Measurements from ENCODE around the gene ABCA8. TPM values are rescaled to one million over a fixed set of nuclear protein-coding genes. Genes with fewer than 3 reads are reported as not detected.
"Not testable (repeated sequence)": the region's sequence is repeated elsewhere in the genome, so short reads cannot be mapped to it uniquely, and the experiment has no call there.

Gene ABCA8, protein sequence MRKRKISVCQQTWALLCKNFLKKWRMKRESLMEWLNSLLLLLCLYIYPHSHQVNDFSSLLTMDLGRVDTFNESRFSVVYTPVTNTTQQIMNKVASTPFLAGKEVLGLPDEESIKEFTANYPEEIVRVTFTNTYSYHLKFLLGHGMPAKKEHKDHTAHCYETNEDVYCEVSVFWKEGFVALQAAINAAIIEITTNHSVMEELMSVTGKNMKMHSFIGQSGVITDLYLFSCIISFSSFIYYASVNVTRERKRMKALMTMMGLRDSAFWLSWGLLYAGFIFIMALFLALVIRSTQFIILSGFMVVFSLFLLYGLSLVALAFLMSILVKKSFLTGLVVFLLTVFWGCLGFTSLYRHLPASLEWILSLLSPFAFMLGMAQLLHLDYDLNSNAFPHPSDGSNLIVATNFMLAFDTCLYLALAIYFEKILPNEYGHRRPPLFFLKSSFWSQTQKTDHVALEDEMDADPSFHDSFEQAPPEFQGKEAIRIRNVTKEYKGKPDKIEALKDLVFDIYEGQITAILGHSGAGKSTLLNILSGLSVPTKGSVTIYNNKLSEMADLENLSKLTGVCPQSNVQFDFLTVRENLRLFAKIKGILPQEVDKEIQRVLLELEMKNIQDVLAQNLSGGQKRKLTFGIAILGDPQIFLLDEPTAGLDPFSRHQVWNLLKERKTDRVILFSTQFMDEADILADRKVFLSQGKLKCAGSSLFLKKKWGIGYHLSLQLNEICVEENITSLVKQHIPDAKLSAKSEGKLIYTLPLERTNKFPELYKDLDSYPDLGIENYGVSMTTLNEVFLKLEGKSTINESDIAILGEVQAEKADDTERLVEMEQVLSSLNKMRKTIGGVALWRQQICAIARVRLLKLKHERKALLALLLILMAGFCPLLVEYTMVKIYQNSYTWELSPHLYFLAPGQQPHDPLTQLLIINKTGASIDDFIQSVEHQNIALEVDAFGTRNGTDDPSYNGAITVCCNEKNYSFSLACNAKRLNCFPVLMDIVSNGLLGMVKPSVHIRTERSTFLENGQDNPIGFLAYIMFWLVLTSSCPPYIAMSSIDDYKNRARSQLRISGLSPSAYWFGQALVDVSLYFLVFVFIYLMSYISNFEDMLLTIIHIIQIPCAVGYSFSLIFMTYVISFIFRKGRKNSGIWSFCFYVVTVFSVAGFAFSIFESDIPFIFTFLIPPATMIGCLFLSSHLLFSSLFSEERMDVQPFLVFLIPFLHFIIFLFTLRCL (N-terminal part only)
- total RNA-seq (ENCODE audit: low replicate concordance), result 0.43 and 4.7 TPM in 2 replicates
- long read RNA-seq, result 0 reads

DNA sequence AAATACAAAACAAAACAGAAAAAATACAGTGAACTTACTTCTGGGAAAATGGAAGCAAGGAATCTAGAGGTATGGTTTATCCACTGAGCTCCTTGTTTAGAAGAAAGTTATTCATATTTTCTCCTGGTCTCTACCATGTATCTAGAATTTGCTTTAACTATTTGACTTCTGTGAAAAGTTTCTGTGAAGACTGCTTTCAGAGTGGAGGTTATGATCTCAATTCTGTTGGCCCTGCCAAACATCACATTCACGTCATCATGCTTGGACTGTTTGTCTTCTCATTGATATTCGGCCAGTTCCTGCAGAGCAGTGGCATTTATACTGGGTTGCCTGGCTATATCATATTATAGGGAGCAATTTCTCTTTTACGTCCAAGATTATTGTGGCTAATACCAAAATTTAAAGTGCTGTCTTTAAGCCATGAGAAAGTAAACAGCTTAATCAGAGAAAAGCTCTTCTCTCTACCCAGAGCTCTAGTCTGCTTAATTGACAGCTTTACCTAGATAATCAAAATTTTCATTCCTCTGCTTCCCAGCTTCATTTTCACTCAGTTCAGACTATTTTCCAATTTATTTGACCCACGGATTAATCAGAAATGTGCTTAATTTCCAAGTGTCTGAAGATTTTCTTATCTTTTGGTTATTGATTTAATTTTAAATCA is at the start of gene ABCA8:
Gene ABCA8, minus strand, starts transcription at position 212 of the 661 bp plus-strand sequence. CDS start 13,358 bp downstream, outside the sequence.
- H3K36me3 Mint-ChIP-seq, result no peaks in the 10 kb centered on the region
- H3K27ac Mint-ChIP-seq, result no peak within 1 kb of the TSS
- no peaks in the 10 kb centered on the region for H3K27me3 Mint-ChIP-seq
- no peaks in the 10 kb centered on the region for H3K9me3 Mint-ChIP-seq
- no peak for DNase-seq (ENCODE audit: extremely low spot score, unreplicated experiment)
- TF ChIP-seq, protein P1, sequence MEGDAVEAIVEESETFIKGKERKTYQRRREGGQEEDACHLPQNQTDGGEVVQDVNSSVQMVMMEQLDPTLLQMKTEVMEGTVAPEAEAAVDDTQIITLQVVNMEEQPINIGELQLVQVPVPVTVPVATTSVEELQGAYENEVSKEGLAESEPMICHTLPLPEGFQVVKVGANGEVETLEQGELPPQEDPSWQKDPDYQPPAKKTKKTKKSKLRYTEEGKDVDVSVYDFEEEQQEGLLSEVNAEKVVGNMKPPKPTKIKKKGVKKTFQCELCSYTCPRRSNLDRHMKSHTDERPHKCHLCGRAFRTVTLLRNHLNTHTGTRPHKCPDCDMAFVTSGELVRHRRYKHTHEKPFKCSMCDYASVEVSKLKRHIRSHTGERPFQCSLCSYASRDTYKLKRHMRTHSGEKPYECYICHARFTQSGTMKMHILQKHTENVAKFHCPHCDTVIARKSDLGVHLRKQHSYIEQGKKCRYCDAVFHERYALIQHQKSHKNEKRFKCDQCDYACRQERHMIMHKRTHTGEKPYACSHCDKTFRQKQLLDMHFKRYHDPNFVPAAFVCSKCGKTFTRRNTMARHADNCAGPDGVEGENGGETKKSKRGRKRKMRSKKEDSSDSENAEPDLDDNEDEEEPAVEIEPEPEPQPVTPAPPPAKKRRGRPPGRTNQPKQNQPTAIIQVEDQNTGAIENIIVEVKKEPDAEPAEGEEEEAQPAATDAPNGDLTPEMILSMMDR (conservative IDR thresholded peaks at IDR 0.05), result no peak
- H3K4me1 Mint-ChIP-seq (ENCODE audit: unreplicated experiment), result no peaks in the 10 kb centered on the region
- H3K4me3 Mint-ChIP-seq, result no peak within 1 kb of the TSS

DNA sequence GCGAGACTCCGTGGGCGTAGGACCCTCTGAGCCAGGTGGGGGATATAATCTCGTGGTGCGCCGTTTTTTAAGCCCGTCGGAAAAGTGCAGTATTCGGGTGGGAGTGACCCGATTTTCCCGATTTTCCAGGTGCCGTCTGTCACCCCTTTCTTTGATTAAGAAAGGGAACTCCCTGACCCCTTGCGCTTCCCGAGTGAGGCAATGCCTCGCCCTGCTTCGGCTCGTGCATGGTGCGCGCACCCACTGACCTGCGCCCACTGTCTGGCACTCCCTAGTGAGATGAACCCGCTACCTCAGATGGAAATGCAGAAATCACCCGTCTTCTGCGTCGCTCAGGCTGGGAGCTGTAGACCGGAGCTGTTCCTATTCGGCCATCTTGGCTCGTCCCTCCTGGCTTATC is 49.6 kb upstream of the ABCA8 start:
- not testable (repeated sequence) for H3K36me3 Mint-ChIP-seq; H3K9me3 Mint-ChIP-seq; H3K27ac Mint-ChIP-seq; H3K27me3 Mint-ChIP-seq; DNase-seq (ENCODE audit: extremely low spot score, unreplicated experiment); H3K4me1 Mint-ChIP-seq (ENCODE audit: unreplicated experiment)
- peak overlapping the region; percentile 43 for H3K4me3 Mint-ChIP-seq

DNA sequence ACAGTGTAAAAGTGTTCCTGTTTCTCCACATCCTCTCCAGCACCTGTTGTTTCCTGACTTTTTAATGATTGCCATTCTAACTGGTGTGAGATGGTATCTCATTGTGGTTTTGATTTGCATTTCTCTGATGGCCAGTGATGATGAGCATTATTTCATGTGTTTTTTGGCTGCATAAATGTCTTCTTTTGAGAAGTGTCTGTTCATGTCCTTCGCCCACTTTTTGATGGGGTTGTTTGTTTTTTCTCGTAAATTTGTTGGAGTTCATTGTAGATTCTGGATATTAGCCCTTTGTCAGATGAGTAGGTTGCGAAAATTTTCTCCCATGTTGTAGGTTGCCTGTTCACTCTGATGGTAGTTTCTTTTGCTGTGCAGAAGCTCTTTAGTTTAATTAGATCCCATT is 44.6 kb upstream of the ABCA8 start:
- not testable (repeated sequence) for H3K4me3 Mint-ChIP-seq

DNA sequence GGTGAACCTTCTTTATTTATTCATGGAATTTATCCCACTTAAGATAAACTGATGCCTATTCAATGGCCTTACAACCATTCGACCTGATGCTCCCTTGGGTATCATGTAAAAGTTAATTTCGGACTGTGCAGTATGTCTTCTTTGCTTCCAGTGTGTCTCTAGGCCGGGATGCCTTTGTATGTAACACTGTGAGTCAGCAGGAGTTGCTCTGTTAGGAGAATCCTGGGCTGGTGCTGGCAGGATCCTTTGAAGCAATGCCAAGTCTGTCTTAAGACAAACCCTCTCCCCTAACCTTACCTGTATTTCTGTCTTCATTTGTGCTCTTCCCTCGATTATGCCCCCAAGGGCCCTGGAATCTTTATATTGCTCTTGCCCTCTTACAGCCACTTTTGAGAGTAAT is 37.9 kb upstream of the ABCA8 start:
- no peaks in the 10 kb centered on the region for H3K36me3 Mint-ChIP-seq
- peaks cover 3% of the 10 kb centered on the region for H3K27me3 Mint-ChIP-seq
- H3K4me3 Mint-ChIP-seq, result no peak overlapping the region
- H3K9me3 Mint-ChIP-seq, result no peaks in the 10 kb centered on the region
- TF ChIP-seq, protein P1 (conservative IDR thresholded peaks at IDR 0.05), result no peak
- H3K4me1 Mint-ChIP-seq (ENCODE audit: unreplicated experiment), result no peaks in the 10 kb centered on the region
- no peak overlapping the region for H3K27ac Mint-ChIP-seq
- no peak for DNase-seq (ENCODE audit: extremely low spot score, unreplicated experiment)

More for the DNA sequence above, 44.6 kb upstream of the ABCA8 start:
- not testable (repeated sequence) for H3K4me1 Mint-ChIP-seq (ENCODE audit: unreplicated experiment); H3K27ac Mint-ChIP-seq; H3K36me3 Mint-ChIP-seq; H3K27me3 Mint-ChIP-seq; H3K9me3 Mint-ChIP-seq; DNase-seq (ENCODE audit: extremely low spot score, unreplicated experiment)

DNA sequence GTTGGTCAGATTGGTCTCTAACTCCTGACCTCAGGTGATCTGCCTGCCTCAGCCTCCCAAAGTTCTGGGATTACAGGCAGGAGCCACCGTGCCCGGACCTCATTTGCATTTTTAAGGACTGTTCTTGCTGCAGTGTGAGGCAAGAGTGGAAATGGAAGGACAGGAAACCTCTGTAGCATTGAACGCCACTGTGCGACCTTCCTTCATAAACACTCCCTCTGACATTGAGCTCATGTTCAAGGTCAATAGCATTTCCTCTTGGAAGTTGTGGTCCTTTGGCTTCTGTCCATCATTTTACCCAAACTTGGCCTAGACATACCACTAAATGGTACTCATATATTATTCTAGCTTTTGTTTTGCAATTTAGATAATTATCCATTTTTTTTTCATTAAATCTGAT is 32.8 kb upstream of the ABCA8 start:
- H3K9me3 Mint-ChIP-seq, result no peaks in the 10 kb centered on the region
- H3K4me3 Mint-ChIP-seq, result no peak overlapping the region
- no peaks in the 10 kb centered on the region for H3K27me3 Mint-ChIP-seq
- no peak overlapping the region for H3K27ac Mint-ChIP-seq
- TF ChIP-seq, protein P1 (conservative IDR thresholded peaks at IDR 0.05), result no peak
- no peaks in the 10 kb centered on the region for H3K4me1 Mint-ChIP-seq (ENCODE audit: unreplicated experiment)
- DNase-seq (ENCODE audit: extremely low spot score, unreplicated experiment), result no peak
- no peaks in the 10 kb centered on the region for H3K36me3 Mint-ChIP-seq

DNA sequence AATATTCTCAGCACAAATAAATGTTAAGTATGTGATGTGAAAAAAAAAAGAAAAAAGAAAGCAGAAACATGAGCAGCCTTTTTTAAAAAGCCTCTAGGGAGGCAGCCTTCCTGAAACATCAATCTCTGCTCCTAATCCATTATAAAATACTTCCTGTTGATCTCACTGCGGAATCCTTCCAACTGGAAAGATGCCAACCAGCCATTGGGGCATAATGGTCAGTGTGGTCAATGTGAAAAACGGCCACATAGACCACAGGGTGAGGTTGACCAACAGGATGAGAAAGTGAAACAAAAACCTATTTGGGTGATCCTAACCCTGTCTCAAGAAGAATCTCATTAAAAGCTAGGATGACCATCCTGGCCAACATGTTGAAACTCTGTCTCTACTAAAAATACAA is 26.1 kb upstream of the ABCA8 start:
- H3K27ac Mint-ChIP-seq, result no peak overlapping the region
- no peaks in the 10 kb centered on the region for H3K9me3 Mint-ChIP-seq
- H3K36me3 Mint-ChIP-seq, result no peaks in the 10 kb centered on the region
- H3K4me1 Mint-ChIP-seq (ENCODE audit: unreplicated experiment), result peaks cover 6% of the 10 kb centered on the region
- TF ChIP-seq, protein P1 (conservative IDR thresholded peaks at IDR 0.05), result no peak
- no peak overlapping the region for H3K4me3 Mint-ChIP-seq
- no peak for DNase-seq (ENCODE audit: extremely low spot score, unreplicated experiment)
- H3K27me3 Mint-ChIP-seq, result peaks cover 3% of the 10 kb centered on the region

All from type B pancreatic cell (in vitro differentiated cells).